Vagina (tissue), 2 donors: ENCODE measurements around the gene ADAMTS17.

Source experiments
- POLR2A ChIP-seq, 2 donors: fragments of 450-650 bp; IDR thresholded peaks; one replicate each; pipeline ENCODE4 v1.6.1; 2017; ENCODE audit warnings: antibody characterized with exemption in 2 of 2, mild to moderate bottlenecking in 2 of 2, moderate library complexity in 2 of 2
- POLR2AphosphoS5 ChIP-seq, 2 donors: sonication (generic); formaldehyde crosslinking; IDR thresholded peaks; one replicate each; pipeline ENCODE4 v1.9.0; 2017; ENCODE audit warnings: antibody characterized with exemption in 2 of 2, mild to moderate bottlenecking in 2 of 2, low read depth in 1 of 2; ENCODE audit not compliant: insufficient read depth in 1 of 2
- TF ChIP-seq, protein P1 (sequence below), 3 experiments: fragments of 450-650 bp in 2 of 3; fragments of 200-600 bp in 1 of 3; sonication (generic) in 1 of 3; IDR thresholded peaks; one replicate each; pipeline ENCODE4 v1.5.1; 2017 to 2019; ENCODE audit warnings: antibody characterized with exemption in 3 of 3, mild to moderate bottlenecking in 2 of 3, moderate library complexity in 2 of 3

DNA sequence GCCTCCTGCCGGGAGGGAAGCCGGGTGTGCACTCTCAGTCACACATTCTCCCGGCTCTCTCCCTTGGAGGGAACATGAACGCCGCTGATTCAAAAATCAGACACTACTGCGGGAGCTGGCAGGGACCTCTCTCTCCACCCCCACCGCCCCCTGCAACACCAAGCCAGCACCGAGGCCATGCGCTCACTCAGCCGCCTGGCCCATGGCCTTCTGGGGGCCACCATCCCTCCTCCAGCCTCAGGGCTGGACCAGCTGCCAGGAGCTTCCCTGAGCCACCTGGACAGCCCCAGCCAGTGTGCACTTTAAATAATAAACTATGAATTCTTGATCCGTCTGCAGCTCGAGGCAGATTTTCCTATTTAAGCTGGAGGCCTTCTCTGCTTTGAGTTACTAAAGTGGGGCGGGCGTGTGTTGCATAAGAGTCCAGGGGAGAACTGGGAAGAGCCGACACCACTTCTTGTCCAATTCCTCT, 30.6 kb downstream of the ADAMTS17 start:
- TF ChIP-seq, protein P1, sequence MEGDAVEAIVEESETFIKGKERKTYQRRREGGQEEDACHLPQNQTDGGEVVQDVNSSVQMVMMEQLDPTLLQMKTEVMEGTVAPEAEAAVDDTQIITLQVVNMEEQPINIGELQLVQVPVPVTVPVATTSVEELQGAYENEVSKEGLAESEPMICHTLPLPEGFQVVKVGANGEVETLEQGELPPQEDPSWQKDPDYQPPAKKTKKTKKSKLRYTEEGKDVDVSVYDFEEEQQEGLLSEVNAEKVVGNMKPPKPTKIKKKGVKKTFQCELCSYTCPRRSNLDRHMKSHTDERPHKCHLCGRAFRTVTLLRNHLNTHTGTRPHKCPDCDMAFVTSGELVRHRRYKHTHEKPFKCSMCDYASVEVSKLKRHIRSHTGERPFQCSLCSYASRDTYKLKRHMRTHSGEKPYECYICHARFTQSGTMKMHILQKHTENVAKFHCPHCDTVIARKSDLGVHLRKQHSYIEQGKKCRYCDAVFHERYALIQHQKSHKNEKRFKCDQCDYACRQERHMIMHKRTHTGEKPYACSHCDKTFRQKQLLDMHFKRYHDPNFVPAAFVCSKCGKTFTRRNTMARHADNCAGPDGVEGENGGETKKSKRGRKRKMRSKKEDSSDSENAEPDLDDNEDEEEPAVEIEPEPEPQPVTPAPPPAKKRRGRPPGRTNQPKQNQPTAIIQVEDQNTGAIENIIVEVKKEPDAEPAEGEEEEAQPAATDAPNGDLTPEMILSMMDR (IDR thresholded peaks at IDR 0.05), result no peak
- TF ChIP-seq POLR2A (IDR thresholded peaks at IDR 0.05) (no peak), POLR2AphosphoS5 (IDR thresholded peaks at IDR 0.05; ENCODE audit: insufficient read depth in 1 of 2, low read depth in 1 of 2) (no peak)
